ENCODE results near the gene ARHGAP10.

Gene ARHGAP10

DNA sequence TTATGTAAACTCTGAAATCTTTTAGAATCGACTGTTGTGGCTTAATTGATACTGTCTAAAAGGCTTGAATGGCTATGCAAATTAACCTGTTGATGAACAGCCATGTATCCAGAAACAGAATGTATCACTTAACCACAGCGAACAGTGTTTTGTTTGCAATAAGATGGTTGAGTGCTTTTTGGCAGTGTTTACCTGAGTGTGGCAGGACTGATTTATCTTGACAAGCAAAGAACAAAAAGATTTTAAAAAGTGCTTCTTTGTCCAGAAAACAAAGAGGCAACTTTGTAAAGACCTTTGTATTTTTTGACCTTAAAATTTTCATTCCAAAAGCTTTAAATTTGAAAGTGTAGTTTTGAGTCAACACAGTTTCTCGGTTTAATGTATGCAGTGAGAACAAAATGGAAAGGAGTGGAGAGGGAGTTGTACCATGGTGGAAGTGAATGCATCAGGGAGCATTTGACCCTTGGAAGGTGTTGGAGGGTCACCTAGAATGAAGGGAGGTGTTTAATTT, 18.0 kb downstream of the ARHGAP10 start:
- Histone ChIP-seq H3K9me2 (replicated peaks; ENCODE audit: control insufficient read depth, low read length) (no peaks in the 10 kb centered on the region), H4K20me1 (ENCODE audit: control insufficient read depth, insufficient read depth, low read depth, low read length) (no peaks in the 10 kb centered on the region), H3K79me2 (ENCODE audit: control insufficient read depth, low read length) (no peaks in the 10 kb centered on the region), H3K4me1 (ENCODE audit: control insufficient read depth, low read length) (peaks cover 60% of the 10 kb centered on the region), H3K27ac (ENCODE audit: low read depth, low read length) (peak overlapping the region; percentile 18; the same call in 1 of the 2 replicates), H3K27me3 (ENCODE audit: control insufficient read depth, low read length) (no peaks in the 10 kb centered on the region), H3K9me3 (ENCODE audit: control insufficient read depth, insufficient read depth, low read length) (no peaks in the 10 kb centered on the region), H3K4me2 (ENCODE audit: low read length) (peak overlapping the region; percentile 85), H3K36me3 (ENCODE audit: control insufficient read depth, low read length) (no peaks in the 10 kb centered on the region), H3K4me3 (ENCODE audit: low read length) (peak overlapping the region; percentile 64), H3F3A (ENCODE audit: control insufficient read depth, insufficient read depth) (no peaks in the 10 kb centered on the region)
- TF ChIP-seq EZH2phosphoT487 (IDR thresholded peaks at IDR 0.05; ENCODE audit: borderline replicate concordance, low read length) = no peak
- TF ChIP-seq, protein P1, sequence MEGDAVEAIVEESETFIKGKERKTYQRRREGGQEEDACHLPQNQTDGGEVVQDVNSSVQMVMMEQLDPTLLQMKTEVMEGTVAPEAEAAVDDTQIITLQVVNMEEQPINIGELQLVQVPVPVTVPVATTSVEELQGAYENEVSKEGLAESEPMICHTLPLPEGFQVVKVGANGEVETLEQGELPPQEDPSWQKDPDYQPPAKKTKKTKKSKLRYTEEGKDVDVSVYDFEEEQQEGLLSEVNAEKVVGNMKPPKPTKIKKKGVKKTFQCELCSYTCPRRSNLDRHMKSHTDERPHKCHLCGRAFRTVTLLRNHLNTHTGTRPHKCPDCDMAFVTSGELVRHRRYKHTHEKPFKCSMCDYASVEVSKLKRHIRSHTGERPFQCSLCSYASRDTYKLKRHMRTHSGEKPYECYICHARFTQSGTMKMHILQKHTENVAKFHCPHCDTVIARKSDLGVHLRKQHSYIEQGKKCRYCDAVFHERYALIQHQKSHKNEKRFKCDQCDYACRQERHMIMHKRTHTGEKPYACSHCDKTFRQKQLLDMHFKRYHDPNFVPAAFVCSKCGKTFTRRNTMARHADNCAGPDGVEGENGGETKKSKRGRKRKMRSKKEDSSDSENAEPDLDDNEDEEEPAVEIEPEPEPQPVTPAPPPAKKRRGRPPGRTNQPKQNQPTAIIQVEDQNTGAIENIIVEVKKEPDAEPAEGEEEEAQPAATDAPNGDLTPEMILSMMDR (IDR thresholded peaks at IDR 0.05; ENCODE audit: low read depth, low read length, poor library complexity, severe bottlenecking) = no peak

DNA sequence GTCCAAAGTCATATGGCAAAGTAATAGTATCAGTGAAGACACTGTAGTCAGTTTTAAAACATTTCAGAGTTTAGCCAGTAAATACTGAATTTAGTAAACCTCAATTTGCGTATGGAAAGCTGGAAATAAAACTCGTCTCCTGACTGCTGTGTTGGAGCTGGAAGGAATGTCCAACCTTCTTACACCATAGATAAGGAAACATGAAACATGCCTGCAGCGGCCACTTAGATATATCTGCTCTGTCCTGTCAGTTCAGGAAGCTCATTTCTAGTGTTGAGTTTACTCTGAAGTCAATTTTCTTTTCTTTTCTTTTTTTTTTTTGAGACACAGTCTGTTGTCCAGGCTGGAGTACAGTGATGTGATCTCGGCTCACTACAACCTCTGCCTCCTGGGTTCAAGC, 21.2 kb downstream of the ARHGAP10 start:
- no peak for TF ChIP-seq EZH2phosphoT487 (IDR thresholded peaks at IDR 0.05; ENCODE audit: borderline replicate concordance, low read length)
- TF ChIP-seq, protein P1 (IDR thresholded peaks at IDR 0.05; ENCODE audit: low read depth, low read length, poor library complexity, severe bottlenecking) = no peak
- H3K79me2 ChIP-seq (ENCODE audit: control insufficient read depth, low read length) = no peaks in the 10 kb centered on the region

DNA sequence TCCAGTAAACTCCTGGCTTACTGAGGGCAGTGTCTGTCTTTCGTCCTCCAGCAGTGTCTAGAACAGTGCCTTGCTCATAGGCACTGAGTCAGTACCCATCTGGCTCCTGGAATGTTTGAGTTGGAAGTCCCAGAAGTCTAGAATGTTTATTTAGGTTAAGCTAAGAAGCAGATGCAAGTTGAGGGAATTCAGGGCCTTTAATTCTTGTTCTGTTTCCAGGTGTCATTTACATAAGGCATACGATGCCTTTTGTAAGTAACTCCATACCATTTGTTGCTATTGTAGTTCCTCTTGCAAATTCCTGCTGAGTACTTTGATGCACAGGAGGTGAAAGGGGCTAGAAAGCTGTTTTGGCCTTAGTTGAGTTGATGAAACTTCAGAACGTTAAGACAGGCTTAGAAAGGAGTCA, 22.2 kb downstream of the ARHGAP10 start:
- TF ChIP-seq, protein P1 (IDR thresholded peaks at IDR 0.05; ENCODE audit: low read depth, low read length, poor library complexity, severe bottlenecking) = no peak
- TF ChIP-seq EZH2phosphoT487 (IDR thresholded peaks at IDR 0.05; ENCODE audit: borderline replicate concordance, low read length) = no peak

More for the DNA sequence above, 21.2 kb downstream of the ARHGAP10 start:
- peaks cover 54% of the 10 kb centered on the region for H3K4me1 ChIP-seq (ENCODE audit: control insufficient read depth, low read length)
- H3K27ac ChIP-seq (ENCODE audit: low read depth, low read length) = no peak overlapping the region
- H3K4me3 ChIP-seq (ENCODE audit: low read length) = no peak overlapping the region
- no peaks in the 10 kb centered on the region for H3K27me3 ChIP-seq (ENCODE audit: control insufficient read depth, low read length)
- no peaks in the 10 kb centered on the region for H3K36me3 ChIP-seq (ENCODE audit: control insufficient read depth, low read length)
- no peaks in the 10 kb centered on the region for H3F3A ChIP-seq (ENCODE audit: control insufficient read depth, insufficient read depth)
- no peaks in the 10 kb centered on the region for H3K9me3 ChIP-seq (ENCODE audit: control insufficient read depth, insufficient read depth, low read length)
- H3K9me2 ChIP-seq (replicated peaks; ENCODE audit: control insufficient read depth, low read length) = no peaks in the 10 kb centered on the region
- H3K4me2 ChIP-seq (ENCODE audit: low read length) = no peak overlapping the region
- no peaks in the 10 kb centered on the region for H4K20me1 ChIP-seq (ENCODE audit: control insufficient read depth, insufficient read depth, low read depth, low read length)

More for the DNA sequence above, 22.2 kb downstream of the ARHGAP10 start:
- no peaks in the 10 kb centered on the region for H3K27me3 ChIP-seq (ENCODE audit: control insufficient read depth, low read length)
- H3K4me3 ChIP-seq (ENCODE audit: low read length) = no peak overlapping the region
- no peaks in the 10 kb centered on the region for H3K9me3 ChIP-seq (ENCODE audit: control insufficient read depth, insufficient read depth, low read length)
- no peaks in the 10 kb centered on the region for H3K36me3 ChIP-seq (ENCODE audit: control insufficient read depth, low read length)
- H3F3A ChIP-seq (ENCODE audit: control insufficient read depth, insufficient read depth) = no peaks in the 10 kb centered on the region
- peaks cover 47% of the 10 kb centered on the region for H3K4me1 ChIP-seq (ENCODE audit: control insufficient read depth, low read length)
- no peak overlapping the region for H3K4me2 ChIP-seq (ENCODE audit: low read length)
- no peaks in the 10 kb centered on the region for H3K9me2 ChIP-seq (replicated peaks; ENCODE audit: control insufficient read depth, low read length)
- H4K20me1 ChIP-seq (ENCODE audit: control insufficient read depth, insufficient read depth, low read depth, low read length) = no peaks in the 10 kb centered on the region
- no peak overlapping the region for H3K27ac ChIP-seq (ENCODE audit: low read depth, low read length)
- H3K79me2 ChIP-seq (ENCODE audit: control insufficient read depth, low read length) = no peaks in the 10 kb centered on the region
